Measurements from ENCODE around the gene MSANTD4. TPM values are rescaled to one million over a fixed set of nuclear protein-coding genes. Genes with fewer than 3 reads are reported as not detected.
"Not testable (repeated sequence)": the region's sequence is repeated elsewhere in the genome, so short reads cannot be mapped to it uniquely, and the experiment has no call there.

MSANTD4 gene
- total RNA-seq, 2 experiments from 2014 or later: 21.0 to 26.4 TPM

GRCh38 chr11:106011481-106011880 lies 10.6 kb downstream of the MSANTD4 start:
- H4K20me1 ChIP-seq (ENCODE audit: insufficient read depth, low read length): peaks cover 7% of the 10 kb centered on the region
- CTCF ChIA-PET (ENCODE audit: unreplicated experiment): no interaction called here
- no peak for TF ChIP-seq CTCF (conservative IDR thresholded peaks at IDR 0.05; ENCODE audit: low read length)
- TF ChIP-seq EZH2phosphoT487 (IDR thresholded peaks at IDR 0.05; ENCODE audit: borderline replicate concordance, low read depth, low read length): no peak
- H3K9me3 ChIP-seq (ENCODE audit: low read length): no peaks in the 10 kb centered on the region
- DNase-seq (ENCODE audit: low spot score): no peak
- no TSS peak for BruUV-seq (replicated peaks)
- POLR2A ChIA-PET: no interaction called here
- H3K79me2 ChIP-seq (ENCODE audit: insufficient read depth, low read depth, low read length): peaks cover 69% of the 10 kb centered on the region
- no peaks in the 10 kb centered on the region for H3K9me2 ChIP-seq (ENCODE audit: insufficient read depth, low read length)
- H3K4me3 ChIP-seq (ENCODE audit: low read depth, low read length, poor library complexity, severe bottlenecking): no peak overlapping the region
- intact Hi-C loops (cut with micrococcal nuclease; ENCODE audit: unreplicated experiment): no loop called here
- H3K36me3 ChIP-seq (ENCODE audit: insufficient read depth, low read length): peaks cover 85% of the 10 kb centered on the region
- H2AFZ ChIP-seq (ENCODE audit: low read length): no peak overlapping the region
- no peak overlapping the region for H3K27ac ChIP-seq (ENCODE audit: low read depth, low read length, poor library complexity, severe bottlenecking)
- H3K4me1 ChIP-seq (ENCODE audit: insufficient read depth, low read length, poor library complexity, severe bottlenecking): peaks cover 15% of the 10 kb centered on the region
- no peak overlapping the region for H3K4me2 ChIP-seq (ENCODE audit: low read length)

DNA sequence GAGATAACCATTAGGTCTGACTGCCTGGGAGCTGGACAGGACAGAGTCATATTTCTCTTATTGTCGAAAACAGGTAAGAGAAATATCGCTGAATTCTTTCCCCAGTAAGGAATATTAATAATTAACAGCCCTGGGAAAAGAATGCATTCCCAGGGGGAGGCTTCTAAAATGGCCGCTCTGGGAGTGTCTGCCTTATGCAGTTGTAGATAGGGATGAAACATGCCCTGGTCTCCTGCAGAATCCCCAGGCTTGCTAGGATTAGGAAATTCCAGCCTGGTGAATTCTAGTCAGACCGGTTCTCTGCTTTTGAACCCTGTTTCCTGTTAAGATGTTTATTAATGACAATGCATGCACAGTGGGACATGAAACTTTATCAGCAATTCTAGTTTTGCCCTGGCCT lies 18.9 kb downstream of the MSANTD4 start:
- H2AFZ ChIP-seq (ENCODE audit: low read length); H4K20me1 ChIP-seq (ENCODE audit: insufficient read depth, low read length); H3K4me3 ChIP-seq (ENCODE audit: low read depth, low read length, poor library complexity, severe bottlenecking); H3K4me2 ChIP-seq (ENCODE audit: low read length); H3K9me2 ChIP-seq (ENCODE audit: insufficient read depth, low read length); H3K27ac ChIP-seq (ENCODE audit: low read depth, low read length, poor library complexity, severe bottlenecking); intact Hi-C loops (cut with micrococcal nuclease; ENCODE audit: unreplicated experiment); DNase-seq (ENCODE audit: low spot score); CTCF ChIA-PET (ENCODE audit: unreplicated experiment); H3K9me3 ChIP-seq (ENCODE audit: low read length); H3K4me1 ChIP-seq (ENCODE audit: insufficient read depth, low read length, poor library complexity, severe bottlenecking); BruUV-seq (replicated peaks): not testable (repeated sequence)
- Histone ChIP-seq H3K36me3 (ENCODE audit: insufficient read depth, low read length) (peaks cover 57% of the 10 kb centered on the region), H3K79me2 (ENCODE audit: insufficient read depth, low read depth, low read length) (peaks cover 15% of the 10 kb centered on the region)
- POLR2A ChIA-PET: interaction anchor here (0.9 kb wide), 1 partner anchor 17 kb away, joined by 7 read pairs; no protein-coding TSS in a partner anchor

DNA sequence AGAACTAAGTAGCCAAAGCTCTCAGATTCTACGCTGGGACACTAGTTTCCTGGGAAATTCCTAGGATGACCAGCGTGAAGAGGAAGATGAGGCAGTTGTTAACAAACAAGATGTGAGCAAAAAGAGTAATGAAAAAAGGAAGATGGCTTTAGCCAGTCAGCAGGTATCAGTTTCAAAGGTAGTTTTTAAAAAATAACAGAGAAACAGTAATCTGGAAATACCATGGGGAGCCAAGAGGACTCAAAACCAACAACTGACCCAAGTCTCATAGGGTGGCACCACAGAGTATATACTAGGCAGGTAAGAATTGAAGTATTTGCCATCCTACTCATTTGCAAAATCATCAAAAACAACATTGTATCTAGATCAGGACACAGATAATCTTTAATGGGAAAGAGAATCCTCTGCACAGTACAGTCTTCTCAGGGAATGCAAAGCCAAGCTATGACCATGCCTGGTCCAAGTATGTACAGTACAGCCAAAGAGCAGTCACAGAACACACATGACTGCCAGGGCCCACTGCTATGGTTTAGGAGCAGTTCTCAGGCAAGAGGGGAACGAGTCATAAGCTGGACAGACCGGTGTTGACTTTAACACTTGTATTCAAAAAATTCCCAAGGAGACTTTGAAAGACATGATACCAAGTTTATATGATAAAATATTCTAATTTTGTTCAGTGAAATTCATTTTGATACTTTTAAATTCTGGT lies 20.6 kb downstream of the MSANTD4 start:
- intact Hi-C loops (cut with micrococcal nuclease; ENCODE audit: unreplicated experiment): no loop called here
- no peak overlapping the region for H3K4me3 ChIP-seq (ENCODE audit: low read depth, low read length, poor library complexity, severe bottlenecking)
- POLR2A ChIA-PET: no interaction called here

More for the DNA sequence above, 20.6 kb downstream of the MSANTD4 start:
- Histone ChIP-seq H4K20me1 (ENCODE audit: insufficient read depth, low read length) (0 out of 2 replicates have a peak, but pooled peaks cover 5% of the 10 kb centered on the region), H2AFZ (ENCODE audit: low read length) (no peak overlapping the region), H3K9me3 (ENCODE audit: low read length) (0 out of 2 replicates have a peak, but pooled peaks cover 6% of the 10 kb centered on the region), H3K79me2 (ENCODE audit: insufficient read depth, low read depth, low read length) (peaks cover 8% of the 10 kb centered on the region), H3K27ac (ENCODE audit: low read depth, low read length, poor library complexity, severe bottlenecking) (no peak overlapping the region), H3K4me1 (ENCODE audit: insufficient read depth, low read length, poor library complexity, severe bottlenecking) (no peaks in the 10 kb centered on the region), H3K36me3 (ENCODE audit: insufficient read depth, low read length) (peaks cover 42% of the 10 kb centered on the region), H3K9me2 (ENCODE audit: insufficient read depth, low read length) (no peaks in the 10 kb centered on the region), H3K4me2 (ENCODE audit: low read length) (no peak overlapping the region)
- CTCF ChIA-PET (ENCODE audit: unreplicated experiment): no interaction called here
- TF ChIP-seq EZH2phosphoT487 (IDR thresholded peaks at IDR 0.05; ENCODE audit: borderline replicate concordance, low read depth, low read length) (no peak), CTCF (conservative IDR thresholded peaks at IDR 0.05; ENCODE audit: low read length) (no peak)
- no peak for DNase-seq (ENCODE audit: low spot score)
- no TSS peak for BruUV-seq (replicated peaks)
